Liver (tissue), 9 donors: ENCODE measurements around the gene FAM124A. TPM values are rescaled to one million over a fixed set of nuclear protein-coding genes. Genes with fewer than 3 reads are reported as not detected.

Experiments used
- DNase-seq: peaks from one replicate; pipeline ENCODE4 v3.0.0-alpha.2; 2017; ENCODE audit warnings: low spot score
- H3K27ac ChIP-seq, 2 donors: one replicate each; pipeline ENCODE4 v1.7.0; 2013; ENCODE audit warnings: inconsistent platforms in 2 of 2, low read length in 2 of 2, control low read depth in 1 of 2, low read depth in 1 of 2, mild to moderate bottlenecking in 1 of 2
- H3K27me3 ChIP-seq, 4 donors: one replicate each; pipeline versions ENCODE4 v1.6.1 to v1.7.0; 2013; ENCODE audit warnings: low read length in 3 of 4, inconsistent platforms in 1 of 4, mild to moderate bottlenecking in 1 of 4, moderate library complexity in 1 of 4; ENCODE audit not compliant: control insufficient read depth in 4 of 4, insufficient read depth in 4 of 4
- H3K36me3 ChIP-seq, 4 donors: one replicate each; pipeline versions ENCODE4 v1.6.1 to v1.7.0; 2013; ENCODE audit warnings: low read length in 3 of 4, mild to moderate bottlenecking in 3 of 4, low read depth in 1 of 4, moderate library complexity in 1 of 4; ENCODE audit not compliant: control insufficient read depth in 4 of 4, insufficient read depth in 3 of 4
- H3K4me1 ChIP-seq, 4 donors: one replicate each; pipeline versions ENCODE4 v1.6.1 to v1.7.0; 2013; ENCODE audit warnings: low read length in 3 of 4, mild to moderate bottlenecking in 3 of 4, moderate library complexity in 1 of 4; ENCODE audit not compliant: control insufficient read depth in 4 of 4, insufficient read depth in 4 of 4
- H3K4me3 ChIP-seq, 3 donors: one replicate each; pipeline versions ENCODE4 v1.6.1 to v1.7.0; 2013; ENCODE audit warnings: low read length in 3 of 3, control low read depth in 1 of 3, low read depth in 1 of 3, mild to moderate bottlenecking in 1 of 3
- H3K9ac ChIP-seq, 2 donors: one replicate each; pipeline ENCODE4 v1.7.0; 2013; ENCODE audit warnings: low read length in 2 of 2, mild to moderate bottlenecking in 2 of 2, moderate library complexity in 2 of 2, control low read depth in 1 of 2, low read depth in 1 of 2
- H3K9me3 ChIP-seq, 4 donors: one replicate each; pipeline versions ENCODE4 v1.6.1 to v1.7.0; 2013; ENCODE audit warnings: low read length in 3 of 4; ENCODE audit not compliant: control insufficient read depth in 4 of 4
- ATF3 ChIP-seq: IDR thresholded peaks from 2 replicates; pipeline ENCODE4 v1.6.1; 2016; ENCODE audit warnings: antibody characterized with exemption
- CTCF ChIP-seq: fragments of 150-350 bp; IDR thresholded peaks from 2 replicates; pipeline ENCODE4 v1.5.1; 2017; ENCODE audit warnings: improper control_type of control experiment, low read depth, low read length; ENCODE audit not compliant: missing input control
- EGR1 ChIP-seq, 2 donors: IDR thresholded peaks; 2 replicates each; pipeline ENCODE4 v1.6.1; 2016 to 2018; ENCODE audit warnings: antibody characterized with exemption in 2 of 2, low read depth in 2 of 2
- FOXA1 ChIP-seq: IDR thresholded peaks from 2 replicates; pipeline ENCODE4 v1.6.1; 2016; ENCODE audit warnings: antibody characterized with exemption
- FOXA2 ChIP-seq: IDR thresholded peaks from 2 replicates; pipeline ENCODE4 v1.6.1; 2016; ENCODE audit warnings: antibody characterized with exemption
- GABPA ChIP-seq, 2 donors: IDR thresholded peaks in 1 of 2; conservative IDR thresholded peaks in 1 of 2; 2 replicates each; pipeline ENCODE4 v1.6.1; 2016; ENCODE audit warnings: antibody characterized with exemption in 2 of 2, mild to moderate bottlenecking in 1 of 2, moderate library complexity in 1 of 2
- HNF4A ChIP-seq, 2 donors: conservative IDR thresholded peaks; 2 replicates each; pipeline ENCODE4 v1.6.1; 2016; ENCODE audit warnings: antibody characterized with exemption in 2 of 2, mild to moderate bottlenecking in 2 of 2
- HNF4G ChIP-seq: IDR thresholded peaks from 2 replicates; pipeline ENCODE4 v1.6.1; 2016; ENCODE audit warnings: antibody characterized with exemption
- JUND ChIP-seq, 2 donors: IDR thresholded peaks; 2 replicates each; pipeline ENCODE4 v1.6.1; 2016; ENCODE audit warnings: antibody characterized with exemption in 2 of 2
- MAX ChIP-seq: IDR thresholded peaks from 2 replicates; pipeline ENCODE4 v1.6.1; 2016; ENCODE audit warnings: antibody characterized with exemption
- NR2F2 ChIP-seq: IDR thresholded peaks from 2 replicates; pipeline ENCODE4 v1.6.1; 2016; ENCODE audit warnings: antibody characterized with exemption
- RAD21 ChIP-seq, 2 donors: IDR thresholded peaks; 2 replicates each; pipeline ENCODE4 v1.6.1; 2016; ENCODE audit warnings: antibody characterized with exemption in 2 of 2, mild to moderate bottlenecking in 2 of 2
- REST ChIP-seq: IDR thresholded peaks from 2 replicates; pipeline ENCODE4 v1.6.1; 2016; ENCODE audit warnings: antibody characterized with exemption, mild to moderate bottlenecking
- RXRA ChIP-seq, 2 donors: IDR thresholded peaks; 2 replicates each; pipeline ENCODE4 v1.6.1; 2017 to 2018; ENCODE audit warnings: antibody characterized with exemption in 2 of 2, mild to moderate bottlenecking in 1 of 2
- SP1 ChIP-seq: IDR thresholded peaks from 2 replicates; pipeline ENCODE4 v1.6.1; 2018; ENCODE audit warnings: antibody characterized with exemption, mild to moderate bottlenecking
- TAF1 ChIP-seq: conservative IDR thresholded peaks from 2 replicates; pipeline ENCODE4 v1.6.1; 2016; ENCODE audit warnings: antibody characterized with exemption, mild to moderate bottlenecking
- YY1 ChIP-seq: IDR thresholded peaks from 2 replicates; pipeline ENCODE4 v1.6.1; 2016; ENCODE audit warnings: antibody characterized with exemption, mild to moderate bottlenecking
- ZBTB33 ChIP-seq: IDR thresholded peaks from 2 replicates; pipeline ENCODE4 v1.6.1; 2016; ENCODE audit warnings: antibody characterized with exemption
- WGBS: extraction: QIAGEN DNeasy Blood & Tissue Kit; methylation state at CpG from one replicate; pipeline ENCODE4 v1.1.7; 2013; 5-methylcytosine and 5-hydroxymethylcytosine counted together
- polyA plus RNA-seq, 2 donors: library from polyadenylated mRNA; stranded (reverse) in 1 of 2; unstranded in 1 of 2; fragments of 200-250 nt in 1 of 2; fragments of >200 nt in 1 of 2; fragmentation: Nextera tagmentation in 1 of 2; extraction: Ambion mirVana in 1 of 2; gene quantifications; one replicate each; pipeline versions ENCODE4 v1.2.1 to v1.2.3, GENCODE V29; 2013 to 2015
- total RNA-seq, 2 donors: library from RNA; depleted of rRNA; stranded (reverse); fragments of >200 nt; gene quantifications; one replicate each; pipeline ENCODE4 v1.2.3, GENCODE V29; 2014
- donor health status: healthy.
- donor health status: healthy.
- donor health status: healthy.
- donor health status: healthy.
- donor health status: healthy.

FAM124A gene
- total and polyA plus RNA-seq, 4 donors: 0.33 to 0.92 (median 0.46) TPM

GRCh38 chr13:51270623-51271415, 48.6 kb downstream of the FAM124A start:
- H3K9me3 ChIP-seq: no peaks in the 10 kb centered on the region
- H3K4me1 ChIP-seq: no peaks in the 10 kb centered on the region
- no peak for DNase-seq
- H3K36me3 ChIP-seq: no peaks in the 10 kb centered on the region
- no peak for TF ChIP-seq HNF4A (conservative IDR thresholded peaks at IDR 0.05)
- TF ChIP-seq HNF4G: no peak
- no peak for TF ChIP-seq EGR1 (IDR thresholded peaks at IDR 0.05; ENCODE audit: low read depth in 2 of 2)
- TF ChIP-seq MAX: no peak
- TF ChIP-seq REST: no peak
- no peak for TF ChIP-seq NR2F2
- no peak for TF ChIP-seq YY1
- TF ChIP-seq ZBTB33: no peak
- no peak for TF ChIP-seq SP1
- no peak for TF ChIP-seq ATF3
- no peak for TF ChIP-seq GABPA (IDR thresholded peaks at IDR 0.05 in 1 of 2, conservative IDR thresholded peaks at IDR 0.05 in 1 of 2)
- no peak for TF ChIP-seq JUND (IDR thresholded peaks at IDR 0.05)
- no peak for TF ChIP-seq FOXA1
- no peak for TF ChIP-seq FOXA2
- no peak for TF ChIP-seq CTCF
- TF ChIP-seq RAD21 (IDR thresholded peaks at IDR 0.05): no peak
- TF ChIP-seq RXRA (IDR thresholded peaks at IDR 0.05): no peak
- no peak for TF ChIP-seq TAF1
- no peak overlapping the region for H3K9ac ChIP-seq
- 87% methylated on average over 7 of the region's 7 CpGs for WGBS
- H3K27ac ChIP-seq: no peak overlapping the region
- no peaks in the 10 kb centered on the region for H3K27me3 ChIP-seq
- no peak overlapping the region for H3K4me3 ChIP-seq
